ENCODE results near the gene SLC11A2.

SLC11A2 gene

DNA sequence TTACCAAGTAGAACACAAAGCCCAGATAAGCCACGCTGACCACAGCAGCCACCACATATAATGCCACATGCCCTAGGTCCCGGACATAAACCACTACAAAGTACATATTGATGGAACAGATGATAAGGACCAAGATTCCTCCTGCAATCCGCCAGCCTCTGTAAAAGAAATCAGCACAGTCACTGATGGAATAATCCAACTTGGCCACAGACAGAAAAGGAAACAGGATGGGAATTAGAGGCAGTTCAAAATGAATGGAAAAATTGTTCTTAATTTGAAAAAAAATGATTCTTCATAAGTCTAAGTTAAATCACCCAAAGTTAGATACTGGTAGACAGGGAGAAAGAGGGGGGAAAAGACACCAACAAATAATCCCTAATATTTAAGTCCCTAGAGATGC is 35.4 kb downstream of the SLC11A2 start:
- no peaks in the 10 kb centered on the region for H3K9me3 Mint-ChIP-seq
- peaks cover 42% of the 10 kb centered on the region for H3K4me1 Mint-ChIP-seq (ENCODE audit: low read depth)
- peak overlapping the region; percentile 69 for H3K27ac Mint-ChIP-seq
- no peaks in the 10 kb centered on the region for H3K27me3 Mint-ChIP-seq
- no peak overlapping the region for H3K4me3 Mint-ChIP-seq
- H3K36me3 Mint-ChIP-seq (ENCODE audit: low read depth) = peaks cover 92% of the 10 kb centered on the region
- DNase-seq = no peak

DNA sequence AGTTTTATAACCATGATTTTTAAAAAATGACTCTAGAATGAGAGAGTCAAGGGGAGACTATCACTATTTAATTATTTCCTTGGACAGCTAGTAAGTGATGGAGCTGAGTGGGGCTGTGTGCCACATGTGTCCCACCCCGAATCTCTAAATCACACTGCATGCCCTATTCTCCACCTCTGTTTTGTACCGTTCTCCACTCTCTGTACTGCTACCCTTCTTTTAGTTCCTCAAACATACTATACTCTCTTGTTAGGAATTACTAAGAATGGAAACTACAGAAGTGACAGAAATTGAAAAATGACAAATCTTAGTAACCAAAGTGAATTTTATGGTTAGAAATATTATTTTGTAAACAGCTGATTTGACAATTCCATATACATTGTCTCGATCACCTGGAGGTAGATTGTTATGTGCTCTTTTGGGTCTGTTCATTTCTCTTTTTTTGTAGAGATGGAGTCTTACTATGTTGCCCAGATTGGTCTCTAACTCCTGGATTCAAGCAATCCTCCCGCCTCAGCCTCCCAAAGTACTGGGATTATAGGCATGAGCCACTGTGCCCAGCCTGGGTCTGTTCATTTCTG is 35.9 kb downstream of the SLC11A2 start:
- Mint-ChIP-seq H3K4me3 (no peak overlapping the region), H3K27ac (peak overlapping the region; percentile 69), H3K27me3 (no peaks in the 10 kb centered on the region), H3K36me3 (ENCODE audit: low read depth) (peaks cover 91% of the 10 kb centered on the region), H3K9me3 (no peaks in the 10 kb centered on the region), H3K4me1 (ENCODE audit: low read depth) (peaks cover 48% of the 10 kb centered on the region)
- no peak for DNase-seq

DNA sequence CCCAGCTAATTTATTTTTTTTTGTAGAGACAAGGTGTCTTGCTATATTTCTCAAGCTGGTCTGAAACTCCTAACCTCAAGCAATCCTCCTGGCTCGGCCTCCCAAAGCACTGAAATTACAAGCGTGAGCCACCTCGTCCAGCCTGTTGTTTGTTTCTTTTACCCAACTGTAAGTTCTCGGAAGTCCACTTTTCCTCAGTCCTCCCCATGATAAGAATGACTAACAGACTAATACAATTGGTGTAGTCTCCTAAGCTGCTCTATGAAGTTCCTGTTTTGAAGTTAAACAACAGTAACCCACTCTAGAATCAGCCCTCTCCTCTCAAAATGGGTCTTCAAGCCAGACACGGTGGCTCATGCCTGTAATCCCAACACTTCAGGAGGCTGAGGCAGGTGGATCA is 37.3 kb downstream of the SLC11A2 start:
- no peaks in the 10 kb centered on the region for H3K27me3 Mint-ChIP-seq
- no peak for DNase-seq
- no peak overlapping the region for H3K4me3 Mint-ChIP-seq
- peaks cover 57% of the 10 kb centered on the region for H3K4me1 Mint-ChIP-seq (ENCODE audit: low read depth)
- H3K27ac Mint-ChIP-seq = peak overlapping the region; percentile 68
- H3K36me3 Mint-ChIP-seq (ENCODE audit: low read depth) = peaks cover 83% of the 10 kb centered on the region
- no peaks in the 10 kb centered on the region for H3K9me3 Mint-ChIP-seq

DNA sequence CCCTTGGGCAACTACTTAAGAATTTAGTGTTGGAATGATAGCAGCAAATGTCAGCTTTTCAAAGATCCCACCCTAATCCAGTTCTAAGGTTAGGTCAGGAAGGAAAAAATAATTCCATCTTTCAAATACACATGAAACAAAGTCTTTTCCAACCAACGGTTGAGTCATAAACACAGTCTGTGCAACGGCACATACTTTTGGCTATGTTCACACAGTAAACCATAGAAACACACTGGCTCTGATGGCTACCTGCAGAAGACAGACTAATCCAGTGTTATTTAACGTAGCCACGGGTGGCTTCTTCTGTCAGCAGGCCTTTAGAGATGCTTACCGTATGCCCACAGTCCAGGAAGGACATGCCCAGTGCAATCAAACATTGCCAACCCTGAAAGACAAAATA is 38.1 kb downstream of the SLC11A2 start:
- no peak for DNase-seq
- peak overlapping the region; percentile 79 for H3K27ac Mint-ChIP-seq
- H3K9me3 Mint-ChIP-seq = no peaks in the 10 kb centered on the region
- H3K4me3 Mint-ChIP-seq = no peak overlapping the region
- H3K4me1 Mint-ChIP-seq (ENCODE audit: low read depth) = peaks cover 57% of the 10 kb centered on the region
- H3K36me3 Mint-ChIP-seq (ENCODE audit: low read depth) = peaks cover 76% of the 10 kb centered on the region
- H3K27me3 Mint-ChIP-seq = no peaks in the 10 kb centered on the region

DNA sequence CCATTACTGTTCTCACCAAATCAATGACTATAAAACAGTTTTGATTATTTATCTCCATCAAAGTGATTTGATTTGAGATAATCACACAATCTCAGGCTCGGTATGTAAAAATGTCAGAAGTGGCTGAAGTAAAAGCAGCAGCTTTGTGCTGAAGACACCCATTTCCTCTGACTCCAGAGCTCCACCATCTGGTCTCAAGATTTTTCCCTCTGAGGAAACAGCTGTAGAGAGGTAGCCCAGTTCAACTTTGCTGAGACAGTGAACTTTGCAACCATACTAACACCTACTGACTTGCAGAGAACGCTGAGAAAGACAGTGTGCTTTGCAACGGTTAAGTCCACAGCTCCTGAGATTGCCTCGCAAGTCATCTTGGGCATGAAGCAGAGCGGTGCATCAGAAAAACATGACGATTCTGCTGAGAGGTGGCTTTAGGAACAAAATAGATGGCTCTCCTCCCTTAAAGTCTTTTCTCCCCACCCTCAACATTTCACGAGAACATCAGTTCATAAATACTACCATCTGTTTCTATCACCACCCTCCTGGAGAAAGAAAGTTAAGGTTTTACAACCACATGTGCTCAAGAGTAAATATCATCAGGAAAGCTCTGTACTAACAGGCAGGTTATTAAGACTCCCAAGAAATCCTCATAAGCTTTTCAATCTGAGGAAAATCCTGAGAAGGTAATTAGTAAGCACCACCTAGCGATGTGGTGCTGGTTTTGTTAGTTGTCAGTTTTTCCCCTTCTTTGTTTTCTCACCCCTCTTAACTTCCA is 39.0 kb downstream of the SLC11A2 start:
- Mint-ChIP-seq H3K9me3 (no peaks in the 10 kb centered on the region), H3K27ac (peak overlapping the region; percentile 79)
- DNase-seq = no peak

DNA sequence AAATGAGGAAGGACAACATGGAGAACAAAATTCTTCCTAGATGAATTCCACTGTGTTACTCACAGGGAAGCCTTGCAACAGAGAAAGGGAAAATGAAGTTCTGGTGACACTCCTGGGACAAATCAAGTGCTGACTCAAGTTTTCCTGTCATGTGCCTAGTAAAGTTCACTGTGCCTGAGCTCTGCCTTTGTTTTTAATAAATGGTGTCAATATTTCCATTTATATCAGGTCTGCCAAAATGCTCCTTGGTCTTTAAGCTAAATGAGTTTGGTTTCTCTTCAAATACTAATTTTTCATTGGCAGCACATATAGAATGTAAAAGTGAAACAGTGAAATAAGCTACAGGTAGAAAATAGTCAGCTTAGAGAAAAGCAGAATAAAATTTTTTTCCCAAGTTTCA is 40.9 kb downstream of the SLC11A2 start:
- no peaks in the 10 kb centered on the region for H3K9me3 Mint-ChIP-seq
- no peaks in the 10 kb centered on the region for H3K27me3 Mint-ChIP-seq
- peaks cover 63% of the 10 kb centered on the region for H3K36me3 Mint-ChIP-seq (ENCODE audit: low read depth)
- peak overlapping the region; percentile 79 for H3K27ac Mint-ChIP-seq
- DNase-seq = no peak
- H3K4me3 Mint-ChIP-seq = no peak overlapping the region
- H3K4me1 Mint-ChIP-seq (ENCODE audit: low read depth) = peaks cover 48% of the 10 kb centered on the region

More for the DNA sequence above, 39.0 kb downstream of the SLC11A2 start:
- Mint-ChIP-seq H3K4me3 (no peak overlapping the region), H3K36me3 (ENCODE audit: low read depth) (peaks cover 68% of the 10 kb centered on the region), H3K27me3 (no peaks in the 10 kb centered on the region), H3K4me1 (ENCODE audit: low read depth) (peaks cover 57% of the 10 kb centered on the region)

DNA sequence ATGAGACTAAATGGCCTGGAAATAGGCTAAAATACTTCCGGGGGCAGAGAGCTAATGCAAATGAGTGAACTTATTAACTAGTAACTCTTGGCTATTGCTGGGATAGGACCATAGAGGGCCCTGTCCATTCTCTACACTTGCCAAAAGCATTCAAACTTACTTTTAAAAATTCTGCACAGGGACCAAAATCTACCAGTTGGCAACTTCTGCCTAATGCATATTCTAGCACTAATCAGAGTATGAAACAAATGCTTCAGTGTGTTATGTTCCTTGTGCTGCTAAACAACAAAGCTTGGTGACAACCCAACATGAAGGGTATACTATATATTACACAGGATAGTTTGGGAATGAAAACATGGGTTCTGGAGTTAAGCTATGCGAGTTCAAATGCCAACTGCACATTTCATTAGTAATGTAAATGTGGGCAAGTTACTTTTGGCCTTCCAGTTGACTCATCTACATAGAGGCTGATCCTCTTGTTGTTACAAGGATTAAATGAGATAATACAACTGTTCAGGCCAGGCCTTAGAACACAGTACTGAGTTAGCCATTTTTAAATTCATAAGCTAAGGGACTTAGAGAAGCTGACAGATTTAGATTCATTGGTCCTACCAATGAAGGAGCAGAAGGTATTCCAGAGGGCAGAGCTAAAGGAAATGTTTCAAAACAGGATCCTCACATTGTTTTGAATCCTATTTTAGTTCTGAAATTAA is 41.4 kb downstream of the SLC11A2 start:
- Mint-ChIP-seq H3K27ac (peak overlapping the region; percentile 79), H3K4me3 (no peak overlapping the region), H3K4me1 (ENCODE audit: low read depth) (peaks cover 51% of the 10 kb centered on the region), H3K36me3 (ENCODE audit: low read depth) (peaks cover 62% of the 10 kb centered on the region), H3K9me3 (no peaks in the 10 kb centered on the region), H3K27me3 (no peaks in the 10 kb centered on the region)
- DNase-seq = no peak

DNA sequence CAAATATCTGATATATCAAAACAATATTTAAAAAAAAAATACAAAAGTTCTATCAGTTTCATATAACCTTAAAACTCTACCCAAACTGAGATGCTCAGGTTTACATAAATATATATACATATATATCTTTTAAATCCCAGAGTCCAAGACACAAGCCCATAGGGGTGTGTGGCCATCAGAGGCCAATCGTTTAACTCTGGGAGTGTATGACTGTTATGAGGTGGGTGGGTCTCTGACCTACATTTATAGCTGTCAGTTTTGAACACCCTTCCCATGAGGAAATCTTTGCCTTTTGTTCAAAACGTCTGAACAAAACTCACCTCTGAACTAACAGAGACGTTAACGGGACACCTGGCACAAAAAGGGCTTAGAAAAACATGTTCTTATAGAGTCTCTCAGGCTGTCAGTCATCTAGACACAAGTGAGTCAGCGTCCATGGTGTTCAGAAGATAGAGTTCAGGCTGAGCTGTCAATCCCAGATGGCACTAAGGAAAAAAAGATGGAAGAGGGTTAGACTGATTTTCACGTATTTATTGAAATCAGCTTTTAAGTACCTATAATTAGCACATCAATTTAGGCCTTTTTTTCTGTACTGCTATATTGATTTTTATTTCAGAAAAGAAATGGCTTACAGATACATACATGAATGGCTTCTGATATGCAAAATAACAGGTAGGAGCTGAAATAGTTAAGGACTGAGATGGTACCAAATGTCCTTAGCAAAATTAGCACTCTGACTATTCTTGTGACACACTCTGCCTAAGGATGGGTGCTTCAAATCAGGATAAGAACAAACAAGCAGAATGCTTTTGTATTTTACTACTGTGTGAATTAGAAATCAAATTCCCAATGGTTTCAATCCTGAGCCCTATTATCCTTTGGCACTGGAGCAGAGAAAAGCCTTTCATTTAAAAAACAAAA is 44.6 kb downstream of the SLC11A2 start:
- DNase-seq = no peak
- Mint-ChIP-seq H3K27me3 (no peaks in the 10 kb centered on the region), H3K4me3 (no peak overlapping the region), H3K9me3 (no peaks in the 10 kb centered on the region), H3K4me1 (ENCODE audit: low read depth) (peaks cover 41% of the 10 kb centered on the region), H3K36me3 (ENCODE audit: low read depth) (peaks cover 50% of the 10 kb centered on the region), H3K27ac (no peak overlapping the region)

DNA sequence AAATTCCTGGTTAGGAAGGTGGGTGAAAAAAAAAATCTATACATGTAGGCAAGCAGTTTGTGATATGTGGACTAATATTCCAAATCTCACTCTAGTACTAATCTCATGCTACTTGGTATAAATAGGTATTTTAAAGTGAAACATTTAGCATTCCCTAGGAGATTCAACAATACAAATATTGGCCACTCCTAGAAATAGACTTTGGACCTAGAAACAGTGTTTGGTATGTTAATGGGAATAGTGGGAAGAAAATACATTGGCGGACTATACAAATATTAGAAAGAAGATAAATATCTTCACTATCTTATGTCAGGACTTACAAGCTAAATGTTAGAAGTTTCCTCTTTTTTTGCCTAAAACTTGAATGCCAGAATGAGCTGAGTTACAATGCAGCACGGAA is 45.6 kb downstream of the SLC11A2 start:
- H3K9me3 Mint-ChIP-seq = no peaks in the 10 kb centered on the region
- peaks cover 46% of the 10 kb centered on the region for H3K36me3 Mint-ChIP-seq (ENCODE audit: low read depth)
- H3K27me3 Mint-ChIP-seq = no peaks in the 10 kb centered on the region
- DNase-seq = no peak
- peak overlapping the region; percentile 86 for H3K27ac Mint-ChIP-seq
- no peak overlapping the region for H3K4me3 Mint-ChIP-seq
- H3K4me1 Mint-ChIP-seq (ENCODE audit: low read depth) = peaks cover 31% of the 10 kb centered on the region

DNA sequence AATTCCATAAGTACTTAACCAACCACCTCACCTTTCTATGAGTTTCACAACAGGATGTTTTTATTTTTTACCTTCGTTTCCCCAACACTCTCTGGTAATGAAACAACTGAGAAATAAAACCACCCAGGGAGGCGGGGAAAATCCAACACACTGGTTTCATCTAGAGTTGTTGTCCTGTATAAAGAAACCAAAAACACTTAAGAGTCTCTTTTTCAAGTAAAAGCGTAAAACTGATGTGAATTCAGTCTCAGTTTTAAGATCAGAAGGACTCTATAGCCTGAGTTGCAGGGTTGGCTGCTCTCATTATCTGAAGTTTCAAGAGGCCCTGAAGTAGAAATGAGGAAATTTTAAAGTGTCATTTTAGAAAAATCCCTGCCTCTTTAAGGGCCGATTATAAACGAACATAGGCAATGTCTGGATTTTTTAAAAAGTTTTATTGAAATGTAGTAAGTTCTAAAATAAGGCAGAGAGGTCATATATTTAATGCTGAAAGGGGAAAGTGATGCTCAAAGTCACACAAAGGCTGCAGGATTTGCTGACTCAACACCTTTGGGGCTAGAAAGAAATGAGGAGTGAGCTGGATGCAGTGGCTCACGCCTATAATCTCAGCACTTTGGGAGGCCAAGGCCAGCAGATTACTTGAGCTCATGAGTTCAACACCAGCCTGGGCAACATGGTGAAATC is 46.7 kb downstream of the SLC11A2 start:
- H3K27me3 Mint-ChIP-seq = no peaks in the 10 kb centered on the region
- H3K27ac Mint-ChIP-seq = peak overlapping the region; percentile 86
- no peaks in the 10 kb centered on the region for H3K9me3 Mint-ChIP-seq
- peaks cover 43% of the 10 kb centered on the region for H3K36me3 Mint-ChIP-seq (ENCODE audit: low read depth)
- no peak for DNase-seq
- peaks cover 21% of the 10 kb centered on the region for H3K4me1 Mint-ChIP-seq (ENCODE audit: low read depth)
- H3K4me3 Mint-ChIP-seq = no peak overlapping the region

DNA sequence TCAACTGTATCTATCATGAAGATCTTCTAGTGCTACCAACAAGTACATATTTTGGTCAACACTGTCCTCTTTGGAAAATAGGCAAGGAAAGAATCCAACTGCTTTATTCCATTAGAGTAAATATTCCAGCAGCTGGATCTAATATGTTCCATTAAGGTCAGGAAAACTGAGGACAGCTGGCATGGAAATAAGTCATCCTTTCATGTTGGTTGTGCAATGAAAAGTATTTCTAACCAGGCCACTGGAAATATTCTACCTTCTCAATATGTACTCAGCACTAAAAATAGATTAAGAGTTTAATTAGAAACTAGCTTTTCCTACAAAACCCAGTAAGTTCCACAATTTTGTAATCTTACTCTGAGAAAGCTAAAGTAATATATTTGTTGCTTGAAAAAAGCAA is 54.2 kb downstream of the SLC11A2 start:
- Mint-ChIP-seq H3K9me3 (no peaks in the 10 kb centered on the region), H3K4me3 (no peak overlapping the region), H3K4me1 (ENCODE audit: low read depth) (no peaks in the 10 kb centered on the region), H3K27me3 (no peaks in the 10 kb centered on the region), H3K27ac (no peak overlapping the region), H3K36me3 (ENCODE audit: low read depth) (peaks cover 53% of the 10 kb centered on the region)
- DNase-seq = no peak

DNA sequence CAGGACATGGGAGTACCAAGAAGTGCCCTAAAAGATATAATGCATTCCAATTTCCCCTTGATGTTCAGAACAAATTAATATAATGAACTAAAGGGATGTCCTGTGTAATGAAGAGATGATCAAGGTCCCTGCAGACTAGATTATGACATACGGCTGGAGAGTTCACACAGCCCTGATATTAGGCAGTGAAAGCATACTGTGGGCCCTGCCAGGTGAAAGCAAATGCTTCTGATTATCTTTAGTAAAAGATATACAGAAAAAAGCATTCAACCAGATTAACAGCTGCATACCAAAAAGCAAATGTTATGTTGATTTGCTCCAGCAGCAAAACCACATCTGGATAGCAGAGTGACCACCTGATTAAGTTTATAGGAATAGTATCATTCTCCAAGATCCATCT is 61.8 kb downstream of the SLC11A2 start:
- Mint-ChIP-seq H3K4me3 (no peak overlapping the region), H3K27me3 (no peaks in the 10 kb centered on the region), H3K27ac (no peak overlapping the region), H3K4me1 (ENCODE audit: low read depth) (peaks cover 5% of the 10 kb centered on the region), H3K36me3 (ENCODE audit: low read depth) (peaks cover 12% of the 10 kb centered on the region), H3K9me3 (no peaks in the 10 kb centered on the region)
- DNase-seq = no peak

DNA sequence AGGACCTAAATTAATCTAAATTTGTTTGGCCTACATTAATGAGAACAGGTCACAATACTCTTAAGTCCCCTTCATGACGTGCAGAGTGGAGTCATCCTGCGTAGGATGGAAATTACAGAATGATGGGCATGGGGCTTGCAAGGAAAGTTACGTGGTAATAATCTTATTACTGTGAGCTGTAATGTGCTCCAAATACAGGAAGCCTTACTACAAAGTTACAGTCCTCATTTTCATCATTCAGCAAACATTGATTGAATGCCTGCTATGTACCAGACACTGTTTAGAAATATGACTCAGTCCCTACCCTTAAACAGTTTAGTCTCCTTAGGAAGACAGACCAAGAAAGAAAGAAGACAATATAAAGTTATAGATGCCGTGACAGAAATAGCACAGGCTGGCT is 64.5 kb downstream of the SLC11A2 start:
- Mint-ChIP-seq H3K4me1 (ENCODE audit: low read depth) (peaks cover 5% of the 10 kb centered on the region), H3K27ac (no peak overlapping the region), H3K27me3 (no peaks in the 10 kb centered on the region), H3K9me3 (no peaks in the 10 kb centered on the region), H3K4me3 (no peak overlapping the region), H3K36me3 (ENCODE audit: low read depth) (peaks cover 3% of the 10 kb centered on the region)
- no peak for DNase-seq

DNA sequence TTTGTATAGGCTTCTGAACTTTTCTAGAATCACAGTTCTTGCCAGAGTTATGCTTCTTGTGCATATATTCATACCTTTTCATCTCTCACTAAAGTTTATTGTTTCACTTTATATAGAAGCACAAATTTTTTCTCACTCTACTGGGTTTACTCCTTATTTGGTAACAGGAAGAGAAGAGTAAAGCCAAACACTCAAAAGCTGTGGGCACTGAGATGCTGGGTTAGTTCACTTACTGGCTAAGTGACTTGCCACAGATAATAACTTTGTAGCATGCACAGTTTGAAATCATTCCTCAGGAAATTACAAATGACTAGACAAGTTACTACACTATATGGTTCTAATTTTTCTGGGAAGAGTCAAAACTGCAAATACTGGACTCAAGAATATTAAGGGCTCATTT is 66.1 kb downstream of the SLC11A2 start:
- DNase-seq = no peak
- H3K27me3 Mint-ChIP-seq = no peaks in the 10 kb centered on the region
- peaks cover 5% of the 10 kb centered on the region for H3K4me1 Mint-ChIP-seq (ENCODE audit: low read depth)
- no peak overlapping the region for H3K4me3 Mint-ChIP-seq
- no peaks in the 10 kb centered on the region for H3K36me3 Mint-ChIP-seq (ENCODE audit: low read depth)
- H3K9me3 Mint-ChIP-seq = no peaks in the 10 kb centered on the region
- H3K27ac Mint-ChIP-seq = no peak overlapping the region
